A673 (cell line): ENCODE data around the gene COL4A4.

Experiments
- EZH2 ChIP-seq: fragments of 200-600 bp; sonication (generic); IDR thresholded peaks from 2 replicates; pipeline ENCODE4 v1.6.1; 2017; ENCODE audit warnings: borderline replicate concordance, low read depth, mild to moderate bottlenecking, mixed read lengths, antibody characterized with exemption, low read length; ENCODE audit not compliant: poor library complexity, severe bottlenecking
- TF ChIP-seq, protein P1 (sequence below): fragments of 300-800, 200-600 bp; sonication (generic); conservative IDR thresholded peaks from 2 replicates; pipeline ENCODE4 v1.5.1; 2017; ENCODE audit warnings: low read depth, mild to moderate bottlenecking, antibody characterized with exemption, low read length, moderate library complexity, mixed read lengths

- TF ChIP-seq, protein P1, sequence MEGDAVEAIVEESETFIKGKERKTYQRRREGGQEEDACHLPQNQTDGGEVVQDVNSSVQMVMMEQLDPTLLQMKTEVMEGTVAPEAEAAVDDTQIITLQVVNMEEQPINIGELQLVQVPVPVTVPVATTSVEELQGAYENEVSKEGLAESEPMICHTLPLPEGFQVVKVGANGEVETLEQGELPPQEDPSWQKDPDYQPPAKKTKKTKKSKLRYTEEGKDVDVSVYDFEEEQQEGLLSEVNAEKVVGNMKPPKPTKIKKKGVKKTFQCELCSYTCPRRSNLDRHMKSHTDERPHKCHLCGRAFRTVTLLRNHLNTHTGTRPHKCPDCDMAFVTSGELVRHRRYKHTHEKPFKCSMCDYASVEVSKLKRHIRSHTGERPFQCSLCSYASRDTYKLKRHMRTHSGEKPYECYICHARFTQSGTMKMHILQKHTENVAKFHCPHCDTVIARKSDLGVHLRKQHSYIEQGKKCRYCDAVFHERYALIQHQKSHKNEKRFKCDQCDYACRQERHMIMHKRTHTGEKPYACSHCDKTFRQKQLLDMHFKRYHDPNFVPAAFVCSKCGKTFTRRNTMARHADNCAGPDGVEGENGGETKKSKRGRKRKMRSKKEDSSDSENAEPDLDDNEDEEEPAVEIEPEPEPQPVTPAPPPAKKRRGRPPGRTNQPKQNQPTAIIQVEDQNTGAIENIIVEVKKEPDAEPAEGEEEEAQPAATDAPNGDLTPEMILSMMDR = peak; percentile 34; the same call in 1 of the 2 replicates
- TF ChIP-seq EZH2 = no peak
Measured at GRCh38 chr2:227125506-227125905, 38.5 kb downstream of the COL4A4 start.
